ENCODE data around the gene LMO4.
A peak's percentile ranks its signal among the peaks of the same experiment; 100 is the strongest.

LMO4 gene

DNA sequence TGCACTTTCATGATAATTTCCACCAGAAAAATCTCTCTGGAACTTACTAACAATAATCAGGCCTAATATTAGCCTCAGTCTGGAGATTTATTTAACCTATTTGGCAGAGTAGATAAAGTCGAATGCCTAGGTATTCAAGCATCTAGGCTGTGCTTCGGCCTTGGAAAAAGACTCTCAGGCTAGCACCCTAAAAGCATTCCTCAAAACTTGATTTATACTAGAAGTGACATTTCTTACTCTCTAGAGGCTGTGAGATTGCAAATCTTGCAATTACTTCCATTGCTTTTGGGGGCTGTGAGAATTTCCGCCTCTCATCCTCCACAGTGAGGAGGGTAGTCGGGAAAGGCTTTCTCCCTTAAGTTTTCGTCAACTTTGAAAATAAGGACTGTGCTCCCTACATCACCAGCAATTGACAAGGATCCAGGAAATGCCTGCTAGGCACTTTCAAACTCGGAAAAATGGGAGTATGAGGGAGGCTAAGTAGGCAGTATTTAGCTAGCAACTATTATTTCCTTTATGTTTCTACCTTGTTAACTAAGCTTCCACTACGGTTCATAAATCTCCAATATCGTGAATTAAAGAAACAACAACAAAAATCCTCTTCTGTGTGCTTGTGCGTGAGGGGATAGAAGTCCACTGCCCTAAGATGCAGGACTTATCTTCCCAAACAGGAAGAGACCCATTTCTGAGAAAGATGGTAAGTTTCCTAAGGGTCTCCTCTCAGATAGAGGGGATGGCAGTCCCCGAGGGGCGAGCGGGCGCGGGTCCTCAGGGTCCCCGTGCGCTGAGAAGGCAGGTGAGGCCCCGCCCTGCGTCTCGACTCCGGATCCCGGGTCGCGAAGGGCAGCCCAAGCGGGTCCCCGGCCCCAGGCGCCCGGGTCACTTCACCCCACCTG is 1.1 kb upstream of the LMO4 start:
- no peak for DNase-seq (ENCODE audit: low spot score)

DNA sequence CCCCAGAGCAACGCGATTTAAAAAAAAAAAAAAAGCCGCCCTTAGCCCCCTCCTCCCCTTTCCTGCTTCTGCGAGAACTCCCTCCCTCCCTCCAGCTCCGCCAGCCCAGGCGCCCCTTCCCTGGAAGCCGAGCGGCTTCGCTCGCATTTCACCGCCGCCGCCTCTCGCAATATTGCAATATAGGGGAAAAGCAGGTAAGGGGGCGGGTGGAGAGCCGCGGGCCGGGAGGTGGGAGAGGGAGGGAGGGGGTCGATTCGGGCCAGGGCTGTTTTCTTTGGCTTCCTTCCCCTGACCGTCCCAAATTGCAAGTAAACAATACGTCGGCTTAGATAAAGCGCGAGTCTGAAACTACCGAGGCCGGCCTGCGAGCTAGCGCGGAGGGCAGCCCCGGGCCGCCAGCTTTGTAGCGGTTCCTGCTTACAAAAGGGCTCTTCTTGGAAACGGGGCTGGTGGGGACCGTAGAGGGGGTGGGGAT is 408 bp downstream of the LMO4 start:
- peak; percentile 35 for DNase-seq (ENCODE audit: low spot score)

DNA sequence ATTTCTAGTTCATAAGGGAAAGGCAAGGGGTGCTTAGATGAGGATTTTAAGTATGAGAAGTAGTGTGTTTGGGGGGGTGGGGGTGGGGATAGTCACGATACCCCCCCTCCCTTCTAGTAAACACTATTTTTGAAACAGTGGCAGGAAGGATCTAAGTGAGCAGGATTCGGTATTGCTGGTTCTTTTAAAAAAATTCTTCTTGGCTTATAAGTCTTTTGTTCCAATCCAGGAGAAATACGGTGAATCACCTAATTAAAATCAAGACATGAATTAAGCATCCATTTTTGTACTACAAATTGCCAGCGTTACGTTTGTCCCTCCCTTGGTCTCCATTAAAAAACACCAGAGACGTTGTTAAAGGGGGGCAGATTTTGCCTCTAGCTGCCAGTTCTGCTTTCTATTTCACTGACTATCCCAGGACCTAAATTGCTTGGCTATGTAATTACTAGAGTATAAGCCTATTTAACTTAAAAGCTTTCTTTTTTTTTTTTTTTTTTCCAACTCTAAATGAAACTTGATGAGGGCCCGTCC is 911 bp downstream of the LMO4 start:
- no peak for DNase-seq (ENCODE audit: low spot score)

DNA sequence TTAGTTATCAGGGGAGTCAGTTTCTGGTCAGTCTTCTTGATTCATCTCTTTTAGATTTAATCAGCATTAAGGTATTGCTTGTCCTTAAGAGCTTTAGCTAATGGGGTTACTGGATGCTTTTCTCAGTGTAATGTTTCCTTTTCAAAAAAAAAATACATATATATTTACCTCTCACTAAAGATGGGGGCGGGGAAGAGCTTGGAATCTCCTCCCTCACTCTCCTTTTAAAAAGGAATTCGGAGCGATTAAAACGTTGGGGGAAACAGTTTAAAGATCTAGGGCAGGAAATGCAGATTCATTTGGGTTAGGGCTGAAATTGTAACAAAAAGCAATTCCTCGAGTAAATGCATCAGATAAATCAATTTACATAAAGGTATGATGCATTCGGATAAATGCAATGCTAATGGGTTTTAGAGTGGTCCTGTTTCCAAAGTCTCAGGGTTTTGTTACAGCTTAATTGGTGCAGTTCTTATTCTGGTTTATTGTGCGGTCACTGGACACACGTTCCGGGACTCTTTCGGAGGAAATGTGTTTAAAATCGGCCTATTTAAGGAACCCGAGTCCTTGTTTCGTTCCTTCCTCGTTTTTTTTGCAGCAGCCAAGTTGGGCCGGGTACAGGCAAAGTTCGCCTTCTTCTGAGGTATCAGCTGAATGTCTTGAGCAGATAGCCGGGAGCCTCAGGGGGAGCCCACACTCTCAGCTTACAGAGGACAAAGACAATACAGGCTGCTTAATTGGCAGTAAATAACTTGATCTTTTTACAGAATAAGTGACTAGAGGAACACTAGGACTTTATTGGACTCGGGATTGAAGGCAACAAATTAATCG is 1.6 kb downstream of the LMO4 start:
- DNase-seq (ENCODE audit: low spot score): no peak

DNA sequence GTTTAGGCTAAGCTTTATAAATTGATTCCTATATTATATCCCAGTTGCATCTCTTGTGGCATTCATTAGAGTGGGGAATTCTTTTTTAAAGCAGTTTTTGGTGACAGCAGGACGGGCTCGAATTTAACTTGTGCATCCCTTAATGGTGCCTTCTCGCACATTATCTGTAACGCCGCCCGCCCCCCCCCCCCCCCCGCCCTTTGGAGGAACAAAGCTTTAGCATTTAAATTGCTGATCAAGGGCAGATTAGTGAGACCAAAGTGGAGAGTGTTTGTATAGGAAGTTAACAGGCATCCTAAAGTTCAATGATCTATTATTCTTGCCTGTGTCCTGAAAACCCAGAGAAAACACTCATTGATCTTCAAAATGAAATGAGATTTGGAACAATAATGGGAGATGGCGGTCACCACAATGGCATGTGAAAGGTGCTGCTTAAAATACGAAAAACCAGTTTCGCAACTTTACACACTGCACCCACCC is 2.2 kb downstream of the LMO4 start:
- no peak for DNase-seq (ENCODE audit: low spot score)

DNA sequence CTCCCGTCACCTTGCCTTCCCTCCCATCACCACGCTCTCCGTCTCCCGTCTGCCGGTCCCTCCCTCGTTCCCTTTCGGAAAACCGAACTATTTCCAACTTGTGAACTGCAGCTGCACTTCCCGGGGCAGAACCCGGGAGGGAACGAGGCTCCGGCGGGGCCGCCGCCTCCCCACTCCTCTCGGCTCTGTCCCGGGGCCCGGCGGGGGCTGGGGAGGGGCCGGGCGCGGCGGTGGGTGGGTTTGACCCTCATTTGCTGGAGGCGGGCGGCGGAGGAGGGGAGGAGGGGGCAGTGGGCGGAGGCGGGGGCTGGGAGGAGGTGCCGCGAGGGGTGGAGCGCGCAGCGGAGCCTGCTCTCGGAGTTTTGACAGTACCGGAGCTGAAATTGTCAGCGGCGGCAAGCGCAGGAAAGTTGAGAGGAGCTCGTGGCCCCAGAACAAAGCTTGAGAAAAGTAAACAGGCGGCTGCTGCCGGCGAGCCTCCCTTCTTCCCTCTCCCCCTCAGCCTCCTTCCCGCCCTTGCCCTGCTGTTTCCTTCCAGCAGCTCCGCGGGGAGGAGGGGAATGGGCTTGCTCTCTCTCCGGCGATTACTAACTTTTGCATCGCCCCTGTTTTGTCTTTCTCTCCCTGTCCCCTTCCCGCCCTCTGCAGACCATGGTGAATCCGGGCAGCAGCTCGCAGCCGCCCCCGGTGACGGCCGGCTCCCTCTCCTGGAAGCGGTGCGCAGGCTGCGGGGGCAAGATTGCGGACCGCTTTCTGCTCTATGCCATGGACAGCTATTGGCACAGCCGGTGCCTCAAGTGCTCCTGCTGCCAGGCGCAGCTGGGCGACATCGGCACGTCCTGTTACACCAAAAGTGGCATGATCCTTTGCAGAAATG is 2.9 kb downstream of the LMO4 start:
- DNase-seq (ENCODE audit: low spot score): peak; percentile 38

DNA sequence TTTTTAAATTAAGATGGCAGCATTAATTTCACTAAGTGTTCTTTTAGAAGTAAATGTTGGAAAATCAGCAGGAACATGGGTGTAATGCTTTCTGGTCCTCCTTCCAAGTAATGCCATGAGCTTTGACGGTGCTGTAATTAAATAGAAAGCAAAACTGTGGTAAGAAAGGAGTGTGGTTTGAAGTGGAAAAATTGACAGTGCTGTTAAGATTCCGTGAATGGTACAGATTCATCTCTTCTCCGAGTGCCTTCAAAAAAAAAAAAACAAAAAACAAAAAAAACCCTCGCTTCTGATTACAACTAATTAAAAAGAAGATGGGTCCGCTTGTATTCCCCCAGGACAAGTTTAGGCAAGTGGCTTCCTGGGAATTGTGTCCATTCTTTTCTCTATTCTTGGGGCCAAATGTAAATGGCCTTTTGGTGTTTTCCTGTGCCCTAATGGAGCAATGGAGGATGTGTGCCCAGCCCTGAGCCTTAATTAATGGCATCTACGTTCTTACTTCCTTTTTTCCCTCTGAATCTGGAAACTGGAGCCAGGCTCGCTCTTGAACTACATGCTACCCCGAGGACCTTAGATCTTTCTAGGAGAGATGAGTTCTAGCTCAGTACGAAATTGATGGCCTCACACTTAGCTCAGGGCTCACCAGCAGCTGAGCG is 5.1 kb downstream of the LMO4 start:
- no peak for DNase-seq (ENCODE audit: low spot score)

DNA sequence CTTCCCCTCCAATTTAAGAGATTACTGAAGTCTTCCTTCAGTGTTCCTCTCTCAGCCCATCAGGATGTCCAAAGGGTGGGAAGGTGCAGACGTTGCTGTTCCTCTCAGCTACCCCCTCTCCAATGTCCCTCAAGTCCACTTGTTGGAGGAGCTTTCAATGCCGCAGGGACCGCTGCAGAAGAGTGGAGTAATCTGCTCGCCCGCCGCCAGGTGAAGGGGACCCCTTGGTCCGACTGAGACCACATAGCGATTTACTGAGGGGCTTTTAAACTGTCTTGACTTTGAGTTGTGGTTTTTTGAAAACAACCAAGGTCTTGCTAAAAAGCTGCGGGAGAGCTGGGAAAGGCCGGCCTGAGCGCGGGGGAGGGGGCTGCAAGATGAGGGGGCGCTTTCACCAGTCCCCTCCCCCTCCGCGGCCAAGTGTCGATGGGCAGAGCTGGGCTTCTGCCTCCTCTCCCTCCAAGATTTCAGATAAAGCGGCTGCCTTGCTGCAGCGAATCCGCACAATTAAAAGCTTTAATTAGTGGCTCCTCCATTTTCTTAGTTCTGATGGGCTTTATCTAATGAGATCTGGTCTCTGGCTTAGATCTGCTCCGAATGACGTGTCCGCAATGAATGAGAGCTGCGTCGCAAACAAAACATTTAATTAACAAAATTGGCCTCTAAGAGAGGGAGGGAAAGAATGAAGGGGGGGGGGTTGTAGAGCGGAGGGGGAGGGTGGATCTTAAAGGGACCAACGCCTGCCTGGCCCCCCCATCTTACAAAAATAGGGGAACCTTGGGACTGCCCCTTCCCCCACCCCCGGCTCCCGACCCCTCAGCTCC is 5.9 kb downstream of the LMO4 start:
- no peak for DNase-seq (ENCODE audit: low spot score)

DNA sequence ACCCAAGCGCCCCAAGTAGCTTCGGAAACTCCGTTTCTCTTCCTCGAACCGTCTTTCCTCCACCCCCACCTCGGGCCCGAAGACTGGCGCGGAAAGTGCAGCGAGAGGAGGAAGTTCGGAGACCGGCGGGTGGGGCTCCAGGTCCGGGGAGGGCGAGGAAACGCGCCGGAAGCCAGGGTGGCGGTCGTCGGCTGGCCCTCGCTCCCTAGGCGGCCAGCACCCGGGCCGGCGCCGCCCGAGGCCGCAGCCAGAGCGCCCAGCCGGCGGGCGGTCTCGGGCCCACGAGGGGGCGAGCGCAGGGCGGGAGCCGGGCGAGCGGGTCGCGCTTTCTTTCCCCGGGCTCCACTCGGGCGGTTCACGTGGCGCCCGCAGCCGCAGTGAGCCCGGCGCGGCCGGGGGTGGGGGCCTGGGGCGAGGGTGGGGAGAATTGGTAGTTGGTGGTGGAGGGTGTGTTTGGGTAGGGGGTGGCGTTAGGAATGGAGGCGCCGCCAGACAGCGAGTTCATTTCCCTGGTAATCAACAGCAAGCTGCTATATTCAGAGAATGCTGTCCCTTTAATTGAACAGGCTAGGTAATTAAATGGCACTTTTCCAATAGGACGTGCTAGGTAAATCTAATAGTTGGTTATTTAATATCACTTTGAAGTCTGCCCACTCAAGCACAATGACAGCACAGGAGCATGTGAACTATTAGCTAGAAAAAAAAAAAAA is 6.7 kb downstream of the LMO4 start:
- peak; percentile 70 for DNase-seq (ENCODE audit: low spot score)

DNA sequence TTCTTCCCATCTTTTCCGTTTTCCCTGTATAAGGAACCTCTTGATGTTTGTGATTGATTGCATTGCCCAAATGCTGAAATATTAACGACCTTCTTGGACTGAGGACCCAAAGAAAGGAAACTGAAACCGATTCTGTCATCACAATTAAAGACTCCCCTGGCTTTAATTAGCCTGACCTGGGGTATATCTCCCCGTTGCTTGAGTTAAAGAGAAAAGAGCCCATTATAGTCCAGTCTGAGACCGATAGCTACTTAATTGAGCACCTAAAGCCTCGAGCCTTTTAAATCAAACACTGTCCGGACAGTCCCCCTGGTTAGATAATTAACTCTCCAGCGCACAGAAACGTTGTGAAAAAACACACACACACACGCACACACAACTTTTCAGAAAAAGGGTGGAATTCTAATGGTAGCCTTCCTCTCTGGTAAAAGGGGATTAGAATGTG is 8.0 kb downstream of the LMO4 start:
- DNase-seq (ENCODE audit: low spot score): no peak

DNA sequence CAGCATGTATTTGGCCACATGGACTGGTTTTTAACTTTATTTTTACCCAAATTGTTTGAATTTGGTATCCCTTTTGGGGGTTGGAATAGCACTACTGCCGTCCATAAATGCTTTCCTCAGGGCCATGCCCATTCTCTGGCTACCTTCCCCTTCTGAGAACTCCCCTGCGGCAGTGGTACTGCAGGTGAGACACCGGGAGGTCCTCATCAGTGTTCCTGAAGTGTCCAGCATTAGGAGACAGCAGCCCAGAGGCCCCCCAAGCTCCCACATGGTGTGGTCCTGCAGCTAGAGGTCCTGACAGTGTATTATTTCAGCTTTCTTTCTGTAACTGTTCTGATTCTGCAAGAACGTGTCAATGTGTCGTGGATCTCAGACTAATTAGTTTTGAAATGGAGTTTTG is 8.9 kb downstream of the LMO4 start:
- no peak for DNase-seq (ENCODE audit: low spot score)

DNA sequence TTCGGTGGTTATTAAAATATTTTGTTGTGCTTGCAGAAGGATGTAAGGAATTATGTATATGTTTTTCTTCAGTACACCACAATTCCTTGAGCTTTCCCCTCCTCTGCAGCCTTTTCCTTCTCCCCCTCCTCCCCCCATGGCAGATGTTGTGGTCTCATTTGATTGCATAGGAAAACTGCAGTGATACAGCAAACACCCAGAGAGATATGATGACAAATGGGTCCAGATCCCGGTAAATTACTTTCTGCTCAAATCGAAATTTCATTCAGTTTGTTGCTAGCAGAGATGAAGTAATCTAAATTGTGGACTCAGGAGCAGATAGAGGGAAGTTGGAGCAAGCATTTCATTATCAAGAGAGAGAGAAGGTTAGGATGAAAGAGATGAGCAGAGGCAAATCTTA is 9.9 kb downstream of the LMO4 start:
- no peak for DNase-seq (ENCODE audit: low spot score)

DNA sequence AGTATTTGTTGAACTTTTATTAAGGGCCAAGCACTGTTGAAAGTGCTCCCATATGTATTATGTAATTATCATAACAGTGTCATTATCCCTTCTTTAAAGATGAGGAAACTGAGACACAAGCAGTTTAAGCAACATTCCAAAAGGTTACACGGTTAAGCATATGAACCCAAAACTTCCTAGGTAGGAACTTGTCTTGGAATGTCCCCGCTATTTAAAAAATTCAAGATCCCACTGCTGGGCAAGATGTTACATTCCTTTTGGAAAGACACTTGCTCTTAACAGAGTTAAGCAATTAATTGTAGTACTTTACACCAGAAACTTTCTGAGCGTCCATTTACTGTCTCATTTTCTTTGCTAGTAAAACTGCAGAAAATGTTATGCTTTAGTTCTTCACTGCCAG is 15.6 kb downstream of the LMO4 start:
- DNase-seq (ENCODE audit: low spot score): no peak

DNA sequence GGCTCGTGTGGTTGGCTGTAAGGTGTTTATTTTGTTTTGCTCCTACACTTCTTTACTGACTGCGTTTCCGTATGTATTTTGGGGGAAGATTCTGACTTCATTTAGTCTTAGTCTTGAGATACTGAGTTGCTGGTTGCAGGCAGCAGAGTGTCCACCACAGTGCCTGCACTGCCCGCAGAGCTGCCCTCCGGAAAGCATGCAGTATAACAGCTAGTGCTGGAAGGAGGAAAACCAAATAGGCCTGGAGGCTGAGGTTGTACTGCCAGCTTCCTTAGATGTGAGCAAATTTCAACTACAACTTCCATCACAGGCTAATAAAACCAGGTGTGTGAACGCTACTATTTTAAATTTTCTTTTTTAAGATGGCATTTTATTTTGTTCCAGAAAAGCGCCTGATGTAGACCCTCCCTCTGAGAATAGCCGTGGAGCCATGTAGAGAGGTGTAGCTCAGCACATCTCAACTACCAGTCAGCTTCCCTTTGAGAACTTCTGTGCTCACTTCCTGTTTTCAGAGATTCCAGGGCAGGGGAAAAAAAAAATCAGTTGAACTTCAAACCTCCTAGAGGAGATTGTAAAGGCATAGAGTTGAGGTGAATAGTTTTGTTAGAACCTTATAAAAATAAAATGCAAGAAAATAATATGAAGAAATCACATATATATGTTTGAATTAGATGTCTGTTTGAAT is 17.6 kb downstream of the LMO4 start:
- DNase-seq (ENCODE audit: low spot score): no peak

DNA sequence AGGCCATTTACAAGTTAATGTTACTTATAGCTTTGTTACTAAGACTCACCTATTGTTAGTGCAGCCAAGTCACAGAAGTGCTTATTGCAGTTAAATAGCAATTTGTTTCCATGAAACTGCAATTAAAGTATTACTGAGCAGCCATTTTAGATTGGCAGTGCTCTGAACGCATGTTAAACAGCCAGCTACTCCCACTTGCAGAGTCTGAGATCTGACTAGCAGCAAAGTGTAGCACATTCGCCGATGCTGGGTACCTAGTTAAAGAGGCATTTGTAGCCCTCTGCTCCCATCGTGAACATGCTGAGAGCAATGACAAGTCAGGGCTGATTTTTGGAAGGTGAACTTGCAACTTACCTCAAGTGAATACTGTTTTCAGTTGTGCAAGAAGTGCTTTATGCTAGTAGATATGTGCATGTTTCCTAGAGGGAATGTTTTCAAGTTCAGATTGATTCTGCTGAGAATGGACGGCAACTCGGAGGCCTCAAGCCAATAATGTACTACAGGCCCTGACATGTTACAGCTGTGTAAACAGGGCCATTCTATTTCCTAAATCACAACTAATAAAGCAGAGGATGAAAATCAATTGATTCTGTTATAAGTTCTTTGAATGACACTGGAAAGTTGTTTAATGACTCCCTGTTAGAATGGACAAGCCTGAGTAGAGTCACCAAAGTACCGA is 19.8 kb downstream of the LMO4 start:
- no peak for DNase-seq (ENCODE audit: low spot score)

DNA sequence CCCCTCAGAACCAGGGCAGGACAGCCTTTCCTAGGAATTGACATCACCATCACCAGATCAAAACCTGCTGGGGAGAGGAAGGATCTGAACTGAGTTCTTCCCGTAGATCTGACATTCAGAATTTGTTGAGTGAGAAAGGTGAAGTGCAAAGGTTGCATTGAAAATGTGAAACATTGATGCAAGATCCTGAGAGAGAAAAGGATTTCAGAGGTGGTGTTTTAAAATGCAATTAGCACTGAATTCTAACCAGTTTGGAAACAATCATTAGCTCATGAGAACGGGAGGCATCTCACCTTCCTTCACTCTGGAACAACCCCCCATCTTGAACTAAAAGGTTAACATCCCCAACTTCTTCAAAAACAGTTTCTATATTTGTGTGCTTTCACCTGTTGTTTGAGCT is 20.4 kb downstream of the LMO4 start:
- DNase-seq (ENCODE audit: low spot score): no peak

DNA sequence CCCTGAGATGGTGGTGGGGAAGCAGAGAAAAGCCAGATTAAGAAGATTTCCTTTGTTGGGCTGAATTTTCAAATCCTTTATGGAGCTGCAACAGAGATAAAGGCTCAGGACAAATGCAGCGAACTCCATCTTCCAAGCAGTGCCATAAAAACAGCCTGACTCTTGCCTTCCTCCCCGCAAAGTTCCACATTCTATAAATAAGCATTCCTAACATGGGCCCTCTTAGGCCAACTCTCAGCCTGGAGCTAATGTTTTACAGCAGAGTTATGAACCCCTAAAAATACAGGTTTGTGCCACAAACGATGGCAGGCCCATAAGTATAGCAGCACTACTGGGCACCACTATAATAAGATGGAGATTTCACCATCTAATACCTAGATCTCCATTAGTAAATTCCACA is 27.2 kb downstream of the LMO4 start:
- DNase-seq (ENCODE audit: low spot score): no peak

DNA sequence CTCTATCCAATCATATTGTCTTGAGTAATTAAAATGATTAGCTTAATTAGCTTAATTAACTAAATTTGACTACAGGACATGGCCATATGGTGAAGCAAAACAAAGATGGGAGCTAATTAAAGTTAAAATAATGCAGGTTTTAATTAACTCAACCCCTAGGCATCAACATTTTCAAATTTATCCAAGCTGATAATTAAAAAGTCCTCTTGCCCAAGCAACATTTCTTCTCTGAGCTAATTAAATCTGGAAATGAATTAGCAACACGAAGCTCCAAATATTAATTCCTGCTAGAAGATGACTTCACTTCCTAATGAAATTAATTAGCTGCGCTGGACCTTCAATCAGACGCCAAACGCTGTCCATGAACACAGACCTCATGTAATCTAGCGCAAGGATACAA is 27.9 kb downstream of the LMO4 start:
- DNase-seq (ENCODE audit: low spot score): no peak
